Ovary (tissue), 10 donors: ENCODE measurements around the gene PIPOX. TPM values are rescaled to one million over a fixed set of nuclear protein-coding genes. Genes with fewer than 3 reads are reported as not detected.

ENCODE experiments used
- DNase-seq, 5 donors: peaks; one replicate each; pipeline ENCODE4 v3.0.0-alpha.2; 2019 to 2020
- H3K27ac ChIP-seq, 2 donors: fragments of 200-600 bp; one replicate each; pipeline versions ENCODE4 v1.5.1 to v1.8.0; 2019 to 2022
- H3K27me3 ChIP-seq: fragments of 200-600 bp; one replicate; pipeline ENCODE4 v1.8.0; 2022
- H3K36me3 ChIP-seq: fragments of 200-600 bp; sonication (generic); one replicate; pipeline ENCODE4 v1.5.1; 2019
- H3K4me1 ChIP-seq: one replicate; pipeline ENCODE4 v1.8.1; 2013; ENCODE audit warnings: mild to moderate bottlenecking, moderate library complexity; ENCODE audit not compliant: insufficient read depth
- H3K4me3 ChIP-seq: fragments of 200-600 bp; sonication (generic); one replicate; pipeline ENCODE4 v1.5.1; 2017
- H3K9me3 ChIP-seq, 2 donors: fragments of 200-600 bp in 1 of 2; sonication (generic) in 1 of 2; one replicate each; pipeline versions ENCODE4 v1.5.1 to v1.8.1; 2013 to 2019; ENCODE audit warnings: mild to moderate bottlenecking in 1 of 2, moderate library complexity in 1 of 2
- EP300 ChIP-seq: sonication (generic); formaldehyde crosslinking; IDR thresholded peaks from one replicate; pipeline ENCODE4 v1.6.1; 2017; ENCODE audit warnings: antibody characterized with exemption
- POLR2A ChIP-seq: fragments of 450-650 bp; IDR thresholded peaks from one replicate; pipeline ENCODE4 v1.6.1; 2017; ENCODE audit warnings: antibody characterized with exemption, mild to moderate bottlenecking, moderate library complexity
- WGBS, 3 donors: extraction: QIAGEN DNeasy Blood & Tissue Kit in 1 of 3; methylation state at CpG; one replicate each; pipeline versions ENCODE4 v1.1.5 to v1.1.7; 2013 to 2017; 5-methylcytosine and 5-hydroxymethylcytosine counted together
- intact Hi-C, 4 donors: fragments of 100-400 bp; cut with DNase I; formaldehyde crosslinking; loops; one replicate each; pipeline versions ENCODE4 v1.11.0 to v1.15.1; 2022 to 2023
- long read RNA-seq, 3 donors: library from polyadenylated mRNA in 2 of 3; unstranded in 2 of 3; transcript quantifications; one replicate each; pipeline ENCODE4 v2.0.0 and lab custom pipeline, GENCODE V29; 2021 to 2026
- polyA plus RNA-seq, 2 donors: library from polyadenylated mRNA; stranded (reverse); fragments of 200-250 nt in 1 of 2; fragments of 350-450 nt in 1 of 2; fragmentation: Illumina TruSeq in 1 of 2; extraction: RNeasy Lipid Tissue Mini Kit (QIAGEN cat#74804) in 1 of 2; gene quantifications; one replicate each; pipeline ENCODE4 v1.2.3, GENCODE V29; 2013 to 2014
- total RNA-seq, 7 donors: library from RNA; depleted of rRNA in 2 of 7; stranded (reverse); fragments of >200 nt in 2 of 7; fragmentation: NEBNext Ultra II Directional in 3 of 7; extraction: Animal tissue kit (Norgen Biotek cat#: 25700) in 3 of 7; gene quantifications; one replicate each; pipeline versions ENCODE4 v1.1.0 to v1.2.4, GENCODE V29; 2016 to 2023
- TF ChIP-seq, protein P1 (sequence below), 3 donors: fragments of 450-650 bp in 2 of 3; fragments of 200-600 bp in 1 of 3; IDR thresholded peaks; one replicate each; pipeline versions ENCODE4 v1.5.1 to v1.8.0; 2016 to 2022; ENCODE audit warnings: antibody characterized with exemption in 3 of 3, mild to moderate bottlenecking in 1 of 3
- donor health status: DM: no; HTN: no; CAD: no; lungs with moderate emphysema.
- donor health status: DM: no; HTN: no; CAD: no.
- donor health status: Bipolar disorder and iron deficiency.
- donor health status: DM: yes; HTN: yes; CAD: no.
- donor health status: DM: no; HTN: no; CAD: no.
- donor health status: DM: yes; HTN: yes; CAD: no.

PIPOX gene, protein sequence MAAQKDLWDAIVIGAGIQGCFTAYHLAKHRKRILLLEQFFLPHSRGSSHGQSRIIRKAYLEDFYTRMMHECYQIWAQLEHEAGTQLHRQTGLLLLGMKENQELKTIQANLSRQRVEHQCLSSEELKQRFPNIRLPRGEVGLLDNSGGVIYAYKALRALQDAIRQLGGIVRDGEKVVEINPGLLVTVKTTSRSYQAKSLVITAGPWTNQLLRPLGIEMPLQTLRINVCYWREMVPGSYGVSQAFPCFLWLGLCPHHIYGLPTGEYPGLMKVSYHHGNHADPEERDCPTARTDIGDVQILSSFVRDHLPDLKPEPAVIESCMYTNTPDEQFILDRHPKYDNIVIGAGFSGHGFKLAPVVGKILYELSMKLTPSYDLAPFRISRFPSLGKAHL
- total RNA-seq (1 to 10 TPM; 1.3 to 4.9 (median 2.1) TPM), polyA plus RNA-seq (1 to 10 TPM in 1 of 2 donors, under 1 TPM in 1; 0.82 to 4.4 TPM)
- long read RNA-seq, donor 1, partial matches to known transcripts: 0 of 10 reads
- long read RNA-seq, donor 1, other reads (novel, unspliced or antisense): 10 of 10 reads
- long read RNA-seq, donor 2: 0 reads
- long read RNA-seq, donor 3, partial matches to known transcripts: 0 of 3 reads
- long read RNA-seq, donor 3, other reads (novel, unspliced or antisense): 3 of 3 reads

DNA sequence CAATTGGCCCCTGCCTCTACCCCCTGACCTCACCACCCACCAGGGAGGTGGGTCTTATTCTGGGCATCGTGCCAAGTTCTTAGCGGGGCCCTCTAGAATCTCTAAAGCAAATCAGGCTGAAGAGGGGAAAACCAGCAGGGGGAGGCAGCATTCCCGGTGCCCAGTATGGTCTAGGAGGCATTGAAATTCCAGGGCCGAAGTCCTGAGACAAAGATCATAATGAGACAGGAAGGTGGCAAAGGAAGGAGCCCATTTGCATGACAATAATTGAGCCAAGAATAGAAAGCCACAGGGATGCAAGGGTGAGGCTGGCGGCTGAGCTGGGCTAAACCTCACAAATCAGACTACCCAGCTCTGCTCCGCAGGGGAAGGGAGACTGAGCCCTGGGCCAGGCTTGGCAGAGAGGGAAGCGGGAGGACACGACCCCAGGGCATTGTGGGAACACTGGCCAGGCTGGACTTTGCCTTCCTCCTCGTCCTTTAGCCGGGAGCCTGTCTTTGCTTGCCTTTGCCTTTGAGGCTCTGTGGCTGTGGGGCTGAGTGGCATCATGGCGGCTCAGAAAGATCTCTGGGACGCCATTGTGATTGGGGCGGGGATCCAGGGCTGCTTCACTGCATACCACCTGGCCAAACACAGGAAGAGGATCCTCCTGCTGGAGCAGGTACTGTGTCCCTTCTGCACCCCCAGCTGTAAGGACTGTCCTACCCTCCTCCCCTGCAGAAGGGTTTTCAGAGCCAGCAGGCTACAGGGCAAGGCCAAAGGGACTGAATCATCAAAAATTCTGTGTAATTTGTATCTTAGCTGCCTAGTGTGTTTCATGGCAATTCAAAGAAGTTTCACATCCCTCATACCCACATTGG lies at the start of gene PIPOX:
TSS of gene PIPOX (plus strand) at position 463 of the 860 bp plus-strand sequence. CDS start at position 548, 85 bp downstream.
- no peak for DNase-seq
- TF ChIP-seq, protein P1, sequence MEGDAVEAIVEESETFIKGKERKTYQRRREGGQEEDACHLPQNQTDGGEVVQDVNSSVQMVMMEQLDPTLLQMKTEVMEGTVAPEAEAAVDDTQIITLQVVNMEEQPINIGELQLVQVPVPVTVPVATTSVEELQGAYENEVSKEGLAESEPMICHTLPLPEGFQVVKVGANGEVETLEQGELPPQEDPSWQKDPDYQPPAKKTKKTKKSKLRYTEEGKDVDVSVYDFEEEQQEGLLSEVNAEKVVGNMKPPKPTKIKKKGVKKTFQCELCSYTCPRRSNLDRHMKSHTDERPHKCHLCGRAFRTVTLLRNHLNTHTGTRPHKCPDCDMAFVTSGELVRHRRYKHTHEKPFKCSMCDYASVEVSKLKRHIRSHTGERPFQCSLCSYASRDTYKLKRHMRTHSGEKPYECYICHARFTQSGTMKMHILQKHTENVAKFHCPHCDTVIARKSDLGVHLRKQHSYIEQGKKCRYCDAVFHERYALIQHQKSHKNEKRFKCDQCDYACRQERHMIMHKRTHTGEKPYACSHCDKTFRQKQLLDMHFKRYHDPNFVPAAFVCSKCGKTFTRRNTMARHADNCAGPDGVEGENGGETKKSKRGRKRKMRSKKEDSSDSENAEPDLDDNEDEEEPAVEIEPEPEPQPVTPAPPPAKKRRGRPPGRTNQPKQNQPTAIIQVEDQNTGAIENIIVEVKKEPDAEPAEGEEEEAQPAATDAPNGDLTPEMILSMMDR (IDR thresholded peaks at IDR 0.05): no peak
- TF ChIP-seq POLR2A: no peak
- Histone ChIP-seq H3K9me3 (no peaks in the 10 kb centered on the region), H3K27ac (no peak within 1 kb of the TSS), H3K4me1 (peaks cover 3% of the 10 kb centered on the region), H3K36me3 (no peaks in the 10 kb centered on the region), H3K27me3 (no peaks in the 10 kb centered on the region), H3K4me3 (no peak within 1 kb of the TSS)
- 58 to 66% (median 60%) methylated on average over 13 of the region's 13 CpGs for WGBS, 3 donors
- intact Hi-C loops: no loop called here

DNA sequence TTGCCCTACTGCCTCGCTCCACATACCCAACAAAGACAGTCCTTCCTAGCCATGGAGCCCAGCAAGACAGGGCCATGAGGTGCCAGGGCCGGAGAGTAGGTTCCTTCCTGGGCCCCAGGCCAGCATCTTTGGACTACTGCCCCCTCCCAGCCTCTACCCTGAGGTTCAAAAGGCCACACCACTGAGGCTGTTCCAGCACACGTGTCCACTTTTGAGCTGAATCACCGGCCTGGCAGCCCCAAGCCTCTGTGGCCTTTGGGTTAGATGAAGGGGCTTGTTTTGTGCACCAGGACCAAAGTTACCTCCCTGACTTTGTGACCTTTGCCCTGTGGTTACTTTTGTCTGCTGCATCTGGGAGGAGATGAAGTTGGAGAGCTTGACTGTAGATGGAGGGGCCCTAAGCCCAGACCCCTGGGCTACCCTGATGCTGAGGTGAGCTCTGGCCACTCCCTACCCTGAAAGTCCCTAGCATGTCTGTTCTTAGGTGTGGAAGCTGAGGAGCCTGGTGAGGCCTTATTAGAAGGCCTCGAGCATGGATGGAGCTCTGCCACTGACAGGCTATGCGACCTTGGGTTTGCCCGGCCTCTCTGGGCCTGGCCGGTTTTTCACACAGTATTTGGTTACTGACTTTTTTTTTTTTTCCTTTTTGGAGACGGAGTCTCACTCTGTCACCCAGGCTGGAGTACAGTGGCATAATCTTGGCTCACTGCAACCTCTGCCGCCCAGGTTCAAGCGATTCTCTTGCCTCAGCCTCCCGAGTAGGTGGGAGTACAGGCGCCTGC lies 49.1 kb upstream of the PIPOX start:
- TF ChIP-seq EP300 (no peak), POLR2A (no peak)
- TF ChIP-seq, protein P1 (IDR thresholded peaks at IDR 0.05): no peak
- no peak for DNase-seq
- H3K4me1 ChIP-seq: no peaks in the 10 kb centered on the region
- no peaks in the 10 kb centered on the region for H3K36me3 ChIP-seq
- no peaks in the 10 kb centered on the region for H3K27me3 ChIP-seq
- H3K4me3 ChIP-seq: no peak overlapping the region
- intact Hi-C loops: no loop called here
- H3K9me3 ChIP-seq: no peaks in the 10 kb centered on the region
- no peak overlapping the region for H3K27ac ChIP-seq
- 75 to 83% (median 81%) methylated on average over 13 of the region's 13 CpGs for WGBS, 3 donors

DNA sequence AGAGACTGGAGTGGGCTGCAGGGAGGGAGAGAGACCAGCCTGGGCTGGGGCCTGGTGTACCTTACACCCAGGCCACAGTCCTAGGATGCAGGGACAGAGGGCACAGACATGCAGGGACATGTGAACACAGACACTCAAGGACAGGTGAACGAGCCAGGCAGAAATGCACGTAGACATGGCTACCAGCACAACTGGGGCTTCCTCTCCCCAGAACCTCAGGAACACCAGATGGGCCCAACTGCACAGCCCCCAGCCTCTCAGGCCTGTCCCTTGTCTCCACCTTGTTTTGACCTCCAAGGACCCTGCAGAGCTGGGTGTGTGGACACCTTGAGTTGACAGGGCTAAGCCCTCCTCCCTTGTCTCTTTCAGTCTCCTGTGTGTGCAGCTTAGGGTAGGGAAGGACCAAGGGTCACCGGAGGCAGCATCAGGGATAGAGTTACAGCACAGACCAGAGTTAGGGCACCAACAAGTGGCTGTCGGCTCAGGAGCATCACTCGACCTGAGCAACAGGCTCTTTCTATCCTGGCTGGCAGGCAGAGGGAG lies 46.3 kb upstream of the PIPOX start:
- Histone ChIP-seq H3K27ac (no peak overlapping the region), H3K9me3 (no peaks in the 10 kb centered on the region), H3K36me3 (no peaks in the 10 kb centered on the region), H3K27me3 (no peaks in the 10 kb centered on the region), H3K4me3 (no peak overlapping the region), H3K4me1 (no peaks in the 10 kb centered on the region)
- intact Hi-C loops: no loop called here
- no peak for DNase-seq
- TF ChIP-seq, protein P1 (IDR thresholded peaks at IDR 0.05): no peak
- TF ChIP-seq EP300 (no peak), POLR2A (no peak)
- WGBS, 3 donors: 46 to 56% (median 52%) methylated on average over 5 of the region's 5 CpGs
